GM06990 (cell line): ENCODE measurements around the gene POLR2F.
A peak's percentile ranks its signal among the peaks of the same experiment; 100 is the strongest.
"Not testable (repeated sequence)": the region's sequence is repeated elsewhere in the genome, so short reads cannot be mapped to it uniquely, and the experiment has no call there.

ENCODE experiments used
- DNase-seq: peaks from one replicate; pipeline ENCODE4 v3.0.0-alpha.2; 2011; ENCODE audit not compliant: insufficient read length; ENCODE audit errors: extremely low read depth
- H3K27me3 ChIP-seq: replicated peaks from 2 replicates; pipeline ENCODE4 v1.6.0; 2011; ENCODE audit warnings: low read length; ENCODE audit not compliant: control insufficient read depth, insufficient read depth
- H3K36me3 ChIP-seq: 2 replicates; pipeline ENCODE4 v1.5.1; 2011; ENCODE audit warnings: low read length; ENCODE audit not compliant: control insufficient read depth, insufficient read depth
- H3K4me3 ChIP-seq: replicated peaks from 2 replicates; pipeline ENCODE4 v1.5.1; 2011; ENCODE audit warnings: low read depth, mild to moderate bottlenecking, control low read depth, low read length
- TF ChIP-seq, protein P1 (sequence below): IDR thresholded peaks from 2 replicates; pipeline ENCODE4 v1.5.1; 2011; ENCODE audit warnings: low read length, control low read depth, mild to moderate bottlenecking, inconsistent platforms; ENCODE audit not compliant: insufficient read depth, poor library complexity, severe bottlenecking

POLR2F gene

GRCh38 chr22:37953062-37953436 lies 450 bp upstream of the POLR2F start:
- TF ChIP-seq, protein P1, sequence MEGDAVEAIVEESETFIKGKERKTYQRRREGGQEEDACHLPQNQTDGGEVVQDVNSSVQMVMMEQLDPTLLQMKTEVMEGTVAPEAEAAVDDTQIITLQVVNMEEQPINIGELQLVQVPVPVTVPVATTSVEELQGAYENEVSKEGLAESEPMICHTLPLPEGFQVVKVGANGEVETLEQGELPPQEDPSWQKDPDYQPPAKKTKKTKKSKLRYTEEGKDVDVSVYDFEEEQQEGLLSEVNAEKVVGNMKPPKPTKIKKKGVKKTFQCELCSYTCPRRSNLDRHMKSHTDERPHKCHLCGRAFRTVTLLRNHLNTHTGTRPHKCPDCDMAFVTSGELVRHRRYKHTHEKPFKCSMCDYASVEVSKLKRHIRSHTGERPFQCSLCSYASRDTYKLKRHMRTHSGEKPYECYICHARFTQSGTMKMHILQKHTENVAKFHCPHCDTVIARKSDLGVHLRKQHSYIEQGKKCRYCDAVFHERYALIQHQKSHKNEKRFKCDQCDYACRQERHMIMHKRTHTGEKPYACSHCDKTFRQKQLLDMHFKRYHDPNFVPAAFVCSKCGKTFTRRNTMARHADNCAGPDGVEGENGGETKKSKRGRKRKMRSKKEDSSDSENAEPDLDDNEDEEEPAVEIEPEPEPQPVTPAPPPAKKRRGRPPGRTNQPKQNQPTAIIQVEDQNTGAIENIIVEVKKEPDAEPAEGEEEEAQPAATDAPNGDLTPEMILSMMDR: no peak
- Histone ChIP-seq H3K4me3 (peak overlapping the region; percentile 93), H3K36me3 (peaks cover 8% of the 10 kb centered on the region), H3K27me3 (no peaks in the 10 kb centered on the region)
- no peak for DNase-seq

DNA sequence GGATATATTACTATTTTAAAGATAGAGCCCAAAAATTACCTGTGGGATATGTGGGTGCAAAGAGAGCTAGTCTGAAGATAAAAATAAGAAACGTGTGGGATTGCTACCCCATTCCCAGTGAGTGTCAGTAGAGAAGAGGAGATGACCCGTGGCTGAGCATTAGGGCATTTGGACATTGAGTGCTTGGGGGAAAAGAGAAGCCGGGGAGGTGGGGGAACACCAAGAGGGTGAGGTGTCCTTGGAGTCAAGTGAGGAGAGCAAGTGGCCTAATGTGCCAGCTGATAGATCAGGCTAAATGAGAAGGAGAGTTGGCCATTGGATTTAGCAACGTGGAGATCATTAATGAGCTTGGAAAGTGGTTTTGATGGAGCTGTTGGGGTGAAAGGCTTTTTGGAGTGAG lies 1.2 kb downstream of the POLR2F start:
- Histone ChIP-seq H3K27me3 (no peaks in the 10 kb centered on the region), H3K4me3 (peak overlapping the region; percentile 93), H3K36me3 (peaks cover 10% of the 10 kb centered on the region)
- TF ChIP-seq, protein P1: no peak
- no peak for DNase-seq

GRCh38 chr22:37955825-37956397 lies 2.4 kb downstream of the POLR2F start:
- peaks cover 12% of the 10 kb centered on the region for H3K36me3 ChIP-seq
- H3K4me3 ChIP-seq, H3K27me3 ChIP-seq, DNase-seq: not testable (repeated sequence)

DNA sequence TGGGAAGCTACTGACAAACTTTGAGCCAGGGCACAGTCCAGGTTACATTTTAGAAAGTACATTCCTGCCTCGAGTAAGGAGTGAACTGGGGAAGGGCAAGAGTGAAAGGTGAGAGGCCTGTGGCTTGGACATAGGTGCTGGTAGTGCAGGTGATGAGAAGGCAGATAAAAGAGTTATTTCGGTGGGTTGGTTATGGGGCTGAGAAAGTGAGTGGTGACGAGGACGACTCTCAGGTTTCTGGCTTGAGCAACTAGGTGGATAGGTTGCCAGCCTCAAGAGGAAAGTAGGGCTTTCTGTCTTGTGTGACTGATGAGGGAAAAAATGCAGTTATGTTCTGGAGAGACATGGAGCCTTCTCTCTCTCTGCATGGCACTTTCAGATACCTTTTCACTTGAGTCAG lies 3.7 kb downstream of the POLR2F start:
- Histone ChIP-seq H3K27me3 (no peaks in the 10 kb centered on the region), H3K36me3 (peaks cover 18% of the 10 kb centered on the region), H3K4me3 (no peak overlapping the region)
- TF ChIP-seq, protein P1: no peak
- DNase-seq: no peak

DNA sequence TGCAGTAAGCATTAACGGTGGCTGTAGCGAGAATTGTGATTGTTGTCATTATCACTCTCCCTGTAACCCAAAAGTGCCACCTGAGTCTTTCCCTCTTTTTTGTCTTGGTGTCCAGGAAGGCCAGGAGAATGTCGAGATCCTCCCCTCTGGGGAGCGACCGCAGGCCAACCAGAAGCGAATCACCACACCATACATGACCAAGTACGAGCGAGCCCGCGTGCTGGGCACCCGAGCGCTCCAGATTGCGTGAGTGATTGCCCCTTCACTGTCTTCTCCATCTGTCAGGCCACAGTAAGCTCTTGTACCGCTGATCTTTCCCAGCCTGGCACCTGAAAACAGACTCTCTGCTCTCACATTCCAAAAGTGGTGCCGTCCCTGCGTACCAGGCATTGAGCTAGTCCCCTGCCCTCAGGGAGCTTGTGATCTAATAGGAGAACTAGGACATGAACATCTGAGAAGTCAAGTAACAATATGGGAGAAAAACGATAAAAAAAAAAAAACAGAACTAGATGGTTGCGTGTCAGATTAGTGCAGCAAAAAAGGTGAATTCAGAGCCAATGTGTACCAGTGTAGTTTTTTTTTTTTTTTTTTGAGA lies 5.8 kb downstream of the POLR2F start:
- DNase-seq: no peak
- Histone ChIP-seq H3K4me3 (no peak overlapping the region), H3K27me3 (no peaks in the 10 kb centered on the region), H3K36me3 (peaks cover 20% of the 10 kb centered on the region)
- TF ChIP-seq, protein P1: no peak

DNA sequence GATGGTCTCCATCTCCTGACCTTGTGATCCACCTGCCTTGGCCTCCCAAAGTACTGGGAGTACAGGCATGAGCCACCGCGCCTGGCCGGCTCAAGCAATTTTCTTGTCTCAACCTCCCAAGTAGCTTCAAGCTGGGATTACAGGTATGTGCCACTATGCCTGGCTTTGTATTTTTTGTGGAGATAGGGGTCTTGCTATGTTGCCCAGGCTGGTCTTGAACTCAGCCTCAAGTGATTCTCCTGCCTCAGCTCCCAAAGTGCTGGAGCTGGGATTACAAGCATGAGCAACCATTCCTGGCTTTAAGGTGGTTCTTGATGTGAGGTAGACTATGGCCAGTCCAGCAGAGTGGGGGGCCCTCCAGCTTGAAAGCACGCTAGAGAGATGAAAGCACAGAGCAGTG lies 7.6 kb downstream of the POLR2F start:
- TF ChIP-seq, protein P1: no peak
- Histone ChIP-seq H3K36me3 (peaks cover 22% of the 10 kb centered on the region), H3K4me3 (no peak overlapping the region), H3K27me3 (no peaks in the 10 kb centered on the region)
- no peak for DNase-seq
